SK-N-SH treated with all-trans-retinoic acid at 6 μM for 48 hours (cell line): Measurements from ENCODE around the gene FFAR2.

Experiments
- OSR1 ChIP-seq: fragments of 250-450 bp; sonication (Bioruptor Pico); IDR thresholded peaks from 2 replicates; pipeline ENCODE4 v1.8.0; 2022; ENCODE audit warnings: moderate library complexity, mild to moderate bottlenecking, inconsistent platforms
- RARB ChIP-seq: fragments of 250-450 bp; sonication (Bioruptor Pico); IDR thresholded peaks from 2 replicates; pipeline ENCODE4 v1.8.0; 2021; ENCODE audit warnings: mild to moderate bottlenecking, moderate library complexity
- TOX ChIP-seq: fragments of 250-450 bp; sonication (Bioruptor Pico); IDR thresholded peaks from 2 replicates; pipeline ENCODE4 v1.8.0; 2021; ENCODE audit warnings: mild to moderate bottlenecking, moderate library complexity, borderline replicate concordance
- ZFP3 ChIP-seq: fragments of 250-450 bp; sonication (Bioruptor Pico); IDR thresholded peaks from 2 replicates; pipeline ENCODE4 v1.5.0; 2020; ENCODE audit warnings: mild to moderate bottlenecking, moderate library complexity
- ZFP30 ChIP-seq: fragments of 450-650 bp; formaldehyde crosslinking; IDR thresholded peaks from 2 replicates; pipeline ENCODE4 v1.5.0; 2022; ENCODE audit warnings: mild to moderate bottlenecking, moderate library complexity

DNA sequence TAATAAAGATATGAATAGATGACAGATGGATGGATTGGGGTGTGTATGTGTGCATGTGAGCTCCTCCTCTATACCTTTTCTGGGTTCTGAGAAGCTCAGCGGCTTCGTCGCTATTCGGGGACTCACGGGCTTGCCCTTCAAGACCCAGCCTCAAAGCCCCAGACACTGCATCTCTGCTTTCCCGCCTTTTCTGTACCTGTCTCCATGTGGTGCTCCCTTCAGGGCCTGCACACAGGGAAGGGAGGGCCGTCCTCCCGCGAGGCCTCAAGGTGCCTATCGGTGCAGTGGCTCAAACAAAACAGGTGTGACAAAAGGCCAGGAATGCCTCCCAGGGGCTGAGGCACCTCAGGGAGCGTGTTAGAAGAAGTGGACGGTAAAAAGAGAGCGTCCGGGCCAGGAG, 26.0 kb downstream of the FFAR2 start:
- TF ChIP-seq TOX (CRISPR knock-in tag), result no peak
- TF ChIP-seq ZFP30, result no peak
- TF ChIP-seq RARB (CRISPR knock-in tag), result no peak
- no peak for TF ChIP-seq OSR1 (CRISPR knock-in tag)
- TF ChIP-seq ZFP3 (CRISPR knock-in tag), result no peak
